HepG2 (cell line): ENCODE data around the gene TRAPPC12. TPM values are rescaled to one million over a fixed set of nuclear protein-coding genes. Genes with fewer than 3 reads are reported as not detected.
A peak's percentile ranks its signal among the peaks of the same experiment; 100 is the strongest.

Experiments used
- AHDC1 ChIP-seq: sonication (generic); formaldehyde crosslinking; IDR thresholded peaks from 2 replicates; pipeline ENCODE4 v1.5.1; 2020; ENCODE audit warnings: mild to moderate bottlenecking, missing genetic modification reagents, borderline replicate concordance
- BCL6 ChIP-seq: IDR thresholded peaks from 2 replicates; pipeline ENCODE4 v1.6.1; 2016; ENCODE audit warnings: missing genetic modification reagents, missing compliant biosample characterization
- polyA plus RNA-seq, 8 experiments: library from polyadenylated mRNA; depleted of rRNA in 3 of 8; stranded (reverse) in 7 of 8; unstranded in 1 of 8; fragments of >200 nt; fragmentation: Illumina TruSeq in 4 of 8; extraction: Trizol in 4 of 8; gene quantifications; 2 replicates each; pipeline versions ENCODE4 v1.2.1 to v1.2.3, GENCODE V29; 2011 to 2016; ENCODE audit warnings: low read depth in 4 of 8, missing spikeins in 1 of 8, mixed read lengths in 1 of 8; ENCODE audit not compliant: insufficient read depth in 1 of 8
- total RNA-seq, 5 experiments: library from RNA; depleted of rRNA; stranded (reverse); fragments of >200 nt; fragmentation: Illumina TruSeq; extraction: Trizol; gene quantifications; 2 replicates each; pipeline ENCODE4 v1.2.3, GENCODE V29; 2016; ENCODE audit warnings: low read depth in 1 of 5
- TF ChIP-seq, protein P1 (sequence below): sonication (generic); formaldehyde crosslinking; IDR thresholded peaks from 2 replicates; pipeline ENCODE4 v1.4.0; 2020; ENCODE audit warnings: missing genetic modification reagents

The TRAPPC12 gene
- total and polyA plus RNA-seq, 2 of the 13 experiments (the other 11 are each of a cell fraction or from before 2014, with no cell fraction given), result 46.4 to 97.7 TPM

DNA sequence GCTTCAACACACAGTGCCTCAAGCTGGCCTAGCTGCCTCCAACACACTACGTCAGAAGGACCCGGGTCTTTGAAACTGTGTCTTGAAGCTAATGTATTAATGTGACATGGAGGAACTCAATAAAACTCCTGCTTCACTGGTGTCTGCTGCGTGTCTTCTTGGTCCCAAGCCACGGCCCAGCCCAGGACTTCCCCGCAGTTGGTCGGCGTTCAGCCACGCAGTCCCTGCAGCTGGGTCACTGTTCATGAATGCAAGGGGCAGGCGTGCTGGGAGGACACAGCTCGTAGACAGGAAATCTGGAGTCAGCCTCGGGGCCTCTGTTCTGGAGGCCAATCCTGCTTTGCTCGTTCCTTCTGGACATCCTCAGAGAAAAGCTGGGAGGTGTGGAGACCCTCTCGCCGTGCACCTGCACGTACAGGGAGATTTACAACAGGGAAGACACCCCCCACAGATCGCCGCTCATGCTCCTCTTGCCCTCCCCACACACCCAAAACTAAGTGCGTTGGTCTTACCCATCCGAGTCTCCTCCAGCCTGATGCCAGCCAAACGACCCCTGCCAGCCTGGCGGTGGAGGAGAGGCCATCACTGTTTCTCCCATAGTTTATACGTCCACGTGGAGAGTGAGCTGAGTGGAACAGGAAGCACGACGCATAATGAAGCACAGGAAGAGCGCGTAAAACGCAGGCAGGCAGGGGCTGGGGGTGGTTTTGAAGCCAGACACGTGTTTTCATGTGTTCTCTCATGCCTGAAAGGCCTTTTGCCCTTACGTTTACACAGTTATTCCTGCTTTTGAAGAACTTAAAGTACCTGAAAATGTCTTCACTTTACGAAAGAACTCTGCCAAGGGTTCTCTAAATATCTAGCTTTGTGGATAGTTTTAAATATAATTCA, 100.2 kb downstream of the TRAPPC12 start (continued):
- TF ChIP-seq, protein P1, sequence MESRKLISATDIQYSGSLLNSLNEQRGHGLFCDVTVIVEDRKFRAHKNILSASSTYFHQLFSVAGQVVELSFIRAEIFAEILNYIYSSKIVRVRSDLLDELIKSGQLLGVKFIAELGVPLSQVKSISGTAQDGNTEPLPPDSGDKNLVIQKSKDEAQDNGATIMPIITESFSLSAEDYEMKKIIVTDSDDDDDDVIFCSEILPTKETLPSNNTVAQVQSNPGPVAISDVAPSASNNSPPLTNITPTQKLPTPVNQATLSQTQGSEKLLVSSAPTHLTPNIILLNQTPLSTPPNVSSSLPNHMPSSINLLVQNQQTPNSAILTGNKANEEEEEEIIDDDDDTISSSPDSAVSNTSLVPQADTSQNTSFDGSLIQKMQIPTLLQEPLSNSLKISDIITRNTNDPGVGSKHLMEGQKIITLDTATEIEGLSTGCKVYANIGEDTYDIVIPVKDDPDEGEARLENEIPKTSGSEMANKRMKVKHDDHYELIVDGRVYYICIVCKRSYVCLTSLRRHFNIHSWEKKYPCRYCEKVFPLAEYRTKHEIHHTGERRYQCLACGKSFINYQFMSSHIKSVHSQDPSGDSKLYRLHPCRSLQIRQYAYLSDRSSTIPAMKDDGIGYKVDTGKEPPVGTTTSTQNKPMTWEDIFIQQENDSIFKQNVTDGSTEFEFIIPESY (CRISPR knock-in tag), result 0 out of 2 replicates have a peak, but pooled peaks have one; percentile 18
- no peak for TF ChIP-seq AHDC1 (CRISPR knock-in tag)
- TF ChIP-seq BCL6 (CRISPR knock-in tag), result no peak
